ENCODE data around the gene CX3CL1.
"Not testable (repeated sequence)": the region's sequence is repeated elsewhere in the genome, so short reads cannot be mapped to it uniquely, and the experiment has no call there.

The CX3CL1 gene

DNA sequence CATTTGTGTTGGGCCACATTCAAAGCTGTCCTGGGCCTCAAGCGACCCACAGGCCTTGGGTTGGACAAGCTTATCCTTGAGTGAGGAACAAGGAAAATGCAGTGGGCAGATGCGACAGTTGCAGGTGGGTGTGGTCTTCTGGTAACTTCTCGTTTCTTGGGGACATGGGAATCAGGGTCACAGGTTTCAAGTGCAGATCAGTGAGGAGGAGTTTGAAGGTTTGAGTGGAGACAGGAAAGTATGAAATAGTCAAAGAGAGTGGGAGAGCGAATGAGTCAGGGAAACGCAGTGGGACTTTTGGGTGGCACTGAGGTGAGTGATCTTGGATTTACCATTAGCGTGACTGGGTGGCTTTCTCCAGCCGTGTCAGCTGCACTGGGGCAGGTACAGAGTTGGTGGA, 29.1 kb upstream of the CX3CL1 start:
- Histone ChIP-seq H3K9me3 (ENCODE audit: insufficient read depth, low read length, severe bottlenecking) (no peaks in the 10 kb centered on the region), H4K20me1 (ENCODE audit: insufficient read depth, low read length) (no peaks in the 10 kb centered on the region), H3K4me1 (ENCODE audit: insufficient read depth, low read length) (no peaks in the 10 kb centered on the region), H3K79me2 (ENCODE audit: insufficient read depth, low read length) (no peaks in the 10 kb centered on the region), H2AFZ (ENCODE audit: low read depth, low read length) (no peak overlapping the region), H3K4me3 (ENCODE audit: low read depth in 1 of 2, low read length in 2 of 2) (no peak overlapping the region), H3K9ac (ENCODE audit: low read depth, low read length) (no peak overlapping the region), H3K36me3 (ENCODE audit: insufficient read depth, low read length) (no peaks in the 10 kb centered on the region), H3K4me2 (ENCODE audit: insufficient read depth, low read length) (no peak overlapping the region), H3K27ac (ENCODE audit: low read length) (no peak overlapping the region), H3K27me3 (ENCODE audit: insufficient read depth, low read length, poor library complexity) (peaks cover 13% of the 10 kb centered on the region)
- DNase-seq (no peak), ATAC-seq (ENCODE audit: insufficient read depth, low read depth) (no peak)
- no peak for TF ChIP-seq CTCF (IDR thresholded peaks at IDR 0.05; ENCODE audit: borderline replicate concordance, extremely low read depth, low read length, poor library complexity, severe bottlenecking)
- no peak for TF ChIP-seq EZH2 (IDR thresholded peaks at IDR 0.05; ENCODE audit: borderline replicate concordance, low read depth, low read length, severe bottlenecking)

DNA sequence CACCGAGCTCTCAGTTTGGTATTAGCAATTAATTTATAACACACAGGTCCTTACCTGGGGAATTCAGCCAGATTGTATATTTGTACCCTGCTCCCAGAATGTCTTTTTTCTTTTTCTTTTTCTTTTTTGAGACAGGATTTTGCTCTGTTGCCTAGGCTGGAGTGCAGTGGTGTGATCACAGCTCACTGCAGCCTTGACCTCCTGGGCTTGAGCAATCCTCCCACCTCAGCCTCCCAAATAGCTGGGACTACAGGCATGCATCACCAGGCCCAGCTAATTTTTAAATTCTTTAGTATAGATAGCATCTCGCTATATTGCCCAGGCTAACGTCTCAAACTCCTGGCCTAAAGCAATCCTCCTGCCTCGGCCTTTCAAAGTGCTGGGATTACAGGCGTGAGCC, 28.2 kb upstream of the CX3CL1 start:
- not testable (repeated sequence) for H3K79me2 ChIP-seq (ENCODE audit: insufficient read depth, low read length); H3K9me3 ChIP-seq (ENCODE audit: insufficient read depth, low read length, severe bottlenecking); ATAC-seq (ENCODE audit: insufficient read depth, low read depth); H3K27ac ChIP-seq (ENCODE audit: low read length); H2AFZ ChIP-seq (ENCODE audit: low read depth, low read length); H3K9ac ChIP-seq (ENCODE audit: low read depth, low read length); DNase-seq; H3K4me1 ChIP-seq (ENCODE audit: insufficient read depth, low read length); H4K20me1 ChIP-seq (ENCODE audit: insufficient read depth, low read length); H3K4me2 ChIP-seq (ENCODE audit: insufficient read depth, low read length); H3K4me3 ChIP-seq (ENCODE audit: low read depth in 1 of 2, low read length in 2 of 2); H3K36me3 ChIP-seq (ENCODE audit: insufficient read depth, low read length)
- H3K27me3 ChIP-seq (ENCODE audit: insufficient read depth, low read length, poor library complexity), result peaks cover 21% of the 10 kb centered on the region

GRCh38 chr16:57345021-57345420, 27.3 kb upstream of the CX3CL1 start:
- H3K9ac ChIP-seq (ENCODE audit: low read depth, low read length), result no peak overlapping the region
- no peak for TF ChIP-seq CTCF (IDR thresholded peaks at IDR 0.05; ENCODE audit: borderline replicate concordance, extremely low read depth, low read length, poor library complexity, severe bottlenecking)
- TF ChIP-seq EZH2 (IDR thresholded peaks at IDR 0.05; ENCODE audit: borderline replicate concordance, low read depth, low read length, severe bottlenecking), result no peak
- ATAC-seq (ENCODE audit: insufficient read depth, low read depth), result no peak
- H3K9me3 ChIP-seq (ENCODE audit: insufficient read depth, low read length, severe bottlenecking), result no peaks in the 10 kb centered on the region
- H3K4me3 ChIP-seq (ENCODE audit: low read depth in 1 of 2, low read length in 2 of 2), result no peak overlapping the region
- H3K4me1 ChIP-seq (ENCODE audit: insufficient read depth, low read length), result no peaks in the 10 kb centered on the region
- no peak for DNase-seq
- H3K27me3 ChIP-seq (ENCODE audit: insufficient read depth, low read length, poor library complexity), result peaks cover 30% of the 10 kb centered on the region
- no peak overlapping the region for H2AFZ ChIP-seq (ENCODE audit: low read depth, low read length)
- no peaks in the 10 kb centered on the region for H3K36me3 ChIP-seq (ENCODE audit: insufficient read depth, low read length)
- no peaks in the 10 kb centered on the region for H3K79me2 ChIP-seq (ENCODE audit: insufficient read depth, low read length)
- no peaks in the 10 kb centered on the region for H4K20me1 ChIP-seq (ENCODE audit: insufficient read depth, low read length)
- H3K4me2 ChIP-seq (ENCODE audit: insufficient read depth, low read length), result no peak overlapping the region
- no peak overlapping the region for H3K27ac ChIP-seq (ENCODE audit: low read length)

DNA sequence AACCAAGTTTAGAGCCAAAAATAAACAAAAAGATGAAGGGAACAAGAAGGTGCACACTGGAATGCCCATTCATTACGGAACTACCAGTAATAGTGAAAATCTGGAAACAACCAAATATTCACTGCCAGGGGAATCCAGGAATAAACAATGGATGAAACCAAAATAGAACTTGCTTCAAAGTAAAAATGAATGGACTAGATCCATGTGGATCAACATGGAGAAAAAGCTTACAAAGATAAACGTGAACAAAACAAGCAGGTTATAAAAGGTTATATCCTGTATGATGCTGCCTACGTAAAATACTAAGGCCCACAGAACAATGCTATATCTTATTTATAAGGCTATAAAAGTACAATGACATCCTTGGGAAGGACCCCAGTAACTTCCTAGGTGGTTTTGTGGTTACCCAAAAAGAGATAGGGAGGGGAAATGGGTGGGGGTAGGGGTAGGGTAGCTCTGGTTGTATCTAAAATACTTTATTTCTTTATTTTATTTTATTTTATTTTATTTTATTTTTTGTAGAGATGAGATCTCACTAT, 26.6 kb upstream of the CX3CL1 start:
- no peak overlapping the region for H3K9ac ChIP-seq (ENCODE audit: low read depth, low read length)
- ATAC-seq (ENCODE audit: insufficient read depth, low read depth) (no peak), DNase-seq (no peak)
- no peaks in the 10 kb centered on the region for H3K36me3 ChIP-seq (ENCODE audit: insufficient read depth, low read length)
- H4K20me1 ChIP-seq (ENCODE audit: insufficient read depth, low read length), result no peaks in the 10 kb centered on the region
- H3K4me2 ChIP-seq (ENCODE audit: insufficient read depth, low read length), result no peak overlapping the region
- H3K9me3 ChIP-seq (ENCODE audit: insufficient read depth, low read length, severe bottlenecking), result no peaks in the 10 kb centered on the region
- peaks cover 29% of the 10 kb centered on the region for H3K27me3 ChIP-seq (ENCODE audit: insufficient read depth, low read length, poor library complexity)
- no peak overlapping the region for H3K4me3 ChIP-seq (ENCODE audit: low read depth in 1 of 2, low read length in 2 of 2)
- TF ChIP-seq EZH2 (IDR thresholded peaks at IDR 0.05; ENCODE audit: borderline replicate concordance, low read depth, low read length, severe bottlenecking) (no peak), CTCF (IDR thresholded peaks at IDR 0.05; ENCODE audit: borderline replicate concordance, extremely low read depth, low read length, poor library complexity, severe bottlenecking) (no peak)
- H3K4me1 ChIP-seq (ENCODE audit: insufficient read depth, low read length), result no peaks in the 10 kb centered on the region
- no peaks in the 10 kb centered on the region for H3K79me2 ChIP-seq (ENCODE audit: insufficient read depth, low read length)
- no peak overlapping the region for H3K27ac ChIP-seq (ENCODE audit: low read length)
- H2AFZ ChIP-seq (ENCODE audit: low read depth, low read length), result no peak overlapping the region

Measured in DND-41 (cell line).